Measurements from ENCODE around the gene CORO2B.
"Not testable (repeated sequence)": the region's sequence is repeated elsewhere in the genome, so short reads cannot be mapped to it uniquely, and the experiment has no call there.

Gene CORO2B

GRCh38 chr15:68735610-68736009, 156.8 kb downstream of the CORO2B start:
- no peak for FAIRE-seq

- no peak for FAIRE-seq
Observed at GRCh38 chr15:68739390-68740080, 160.7 kb downstream of the CORO2B start.

GRCh38 chr15:68743256-68743655, 164.5 kb downstream of the CORO2B start:
- FAIRE-seq = no peak

- FAIRE-seq = no peak
Observed at GRCh38 chr15:68749365-68749764, 170.6 kb downstream of the CORO2B start.

- no peak for FAIRE-seq
Observed at GRCh38 chr15:68749793-68750192, 171.0 kb downstream of the CORO2B start.

- FAIRE-seq = no peak
Observed at GRCh38 chr15:68751622-68752021, 172.8 kb downstream of the CORO2B start.

GRCh38 chr15:68755731-68756130, 176.9 kb downstream of the CORO2B start:
- FAIRE-seq = no peak

- not testable (repeated sequence) for FAIRE-seq
Observed at GRCh38 chr15:68759982-68760579, 181.3 kb downstream of the CORO2B start.

GRCh38 chr15:68763063-68763462, 184.3 kb downstream of the CORO2B start:
- no peak for FAIRE-seq

- no peak for FAIRE-seq
Observed at GRCh38 chr15:68764090-68764489, 185.3 kb downstream of the CORO2B start.

- no peak for FAIRE-seq
Observed at GRCh38 chr15:68765602-68766368, 187.0 kb downstream of the CORO2B start.

- no peak for FAIRE-seq
Observed at GRCh38 chr15:68767833-68768232, 189.0 kb downstream of the CORO2B start.

GRCh38 chr15:68768321-68768720, 189.5 kb downstream of the CORO2B start:
- FAIRE-seq = no peak

- no peak for FAIRE-seq
Observed at GRCh38 chr15:68769702-68770101, 190.9 kb downstream of the CORO2B start.

- FAIRE-seq = no peak
Observed at GRCh38 chr15:68770216-68770615, 191.4 kb downstream of the CORO2B start.

GRCh38 chr15:68773036-68773435, 194.2 kb downstream of the CORO2B start:
- FAIRE-seq = no peak

- FAIRE-seq = no peak
Observed at GRCh38 chr15:68774120-68774519, 195.3 kb downstream of the CORO2B start.

- FAIRE-seq = no peak
Observed at GRCh38 chr15:68774521-68775235, 195.9 kb downstream of the CORO2B start.

- no peak for FAIRE-seq
Observed at GRCh38 chr15:68775236-68775577, 196.4 kb downstream of the CORO2B start.

GRCh38 chr15:68775671-68776476, 197.1 kb downstream of the CORO2B start:
- FAIRE-seq = no peak

- no peak for FAIRE-seq
Observed at GRCh38 chr15:68776477-68777270, 197.9 kb downstream of the CORO2B start.
